MM.1S (cell line): ENCODE measurements around the gene AKAP6.

Source experiments
- DNase-seq: peaks from one replicate; pipeline ENCODE4 v3.0.0-alpha.2; 2015
- H2AFZ ChIP-seq: fragments of 300-600 bp; sonication (generic); 2 replicates; pipeline ENCODE4 v1.6.0; 2016; ENCODE audit warnings: antibody characterized with exemption, low read length
- H3F3A ChIP-seq: fragments of 300-600 bp; sonication (generic); 2 replicates; pipeline ENCODE4 v1.6.1; 2016; ENCODE audit warnings: mild to moderate bottlenecking, antibody characterized with exemption, low read length, moderate library complexity, mixed read lengths; ENCODE audit not compliant: insufficient read depth
- H3K27ac ChIP-seq: fragments of 300-600 bp; sonication (generic); 2 replicates; pipeline ENCODE4 v1.5.1; 2016; ENCODE audit warnings: mild to moderate bottlenecking, low read length
- H3K27me3 ChIP-seq: fragments of 300-600 bp; sonication (generic); replicated peaks from 2 replicates; pipeline ENCODE4 v1.6.0; 2016; ENCODE audit warnings: low read length; ENCODE audit not compliant: insufficient read depth
- H3K36me3 ChIP-seq: fragments of 300-600 bp; sonication (generic); replicated peaks from 2 replicates; pipeline ENCODE4 v1.6.1; 2016; ENCODE audit warnings: mild to moderate bottlenecking, low read length, mixed read lengths; ENCODE audit not compliant: insufficient read depth
- H3K4me1 ChIP-seq: fragments of 300-600 bp; sonication (generic); 2 replicates; pipeline ENCODE4 v1.6.1; 2016; ENCODE audit warnings: low read length, mixed read lengths
- H3K4me2 ChIP-seq: fragments of 300-600 bp; sonication (generic); 2 replicates; pipeline ENCODE4 v1.6.0; 2016; ENCODE audit warnings: low read depth, low read length
- H3K4me3 ChIP-seq: fragments of 300-600 bp; sonication (generic); 2 replicates; pipeline ENCODE4 v1.5.1; 2016; ENCODE audit warnings: low read length, mixed read lengths
- H3K79me2 ChIP-seq: fragments of 300-600 bp; sonication (generic); 2 replicates; pipeline ENCODE4 v1.6.1; 2016; ENCODE audit warnings: mixed run types, low read length, mixed read lengths
- H3K9ac ChIP-seq: fragments of 300-600 bp; sonication (generic); 2 replicates; pipeline ENCODE4 v1.6.1; 2016; ENCODE audit warnings: low read length, mixed read lengths
- H3K9me2 ChIP-seq: fragments of 300-600 bp; sonication (generic); replicated peaks from 2 replicates; pipeline ENCODE4 v1.6.1; 2016; ENCODE audit warnings: mild to moderate bottlenecking, low read length, mixed read lengths; ENCODE audit not compliant: insufficient read depth
- H3K9me3 ChIP-seq: fragments of 300-600 bp; sonication (generic); replicated peaks from 2 replicates; pipeline ENCODE4 v1.6.1; 2016; ENCODE audit warnings: mild to moderate bottlenecking, low read length, mixed read lengths; ENCODE audit not compliant: insufficient read depth
- H4K20me1 ChIP-seq: fragments of 300-600 bp; sonication (generic); 2 replicates; pipeline ENCODE4 v1.6.1; 2016; ENCODE audit warnings: mild to moderate bottlenecking, low read length, moderate library complexity, mixed read lengths; ENCODE audit not compliant: insufficient read depth
- CTCF ChIP-seq: fragments of 300-600 bp; sonication (generic); IDR thresholded peaks from 2 replicates; pipeline ENCODE4 v1.5.1; 2016; ENCODE audit warnings: antibody characterized with exemption, low read length, mixed read lengths
- EZH2 ChIP-seq: fragments of 300-600 bp; sonication (generic); optimal IDR thresholded peaks from 2 replicates; pipeline ENCODE3; 2017; ENCODE audit warnings: low read depth, mild to moderate bottlenecking, antibody characterized with exemption, low read length, mixed read lengths
- EZH2phosphoT487 ChIP-seq: fragments of 300-600 bp; sonication (generic); IDR thresholded peaks from 2 replicates; pipeline ENCODE4 v1.6.1; 2018; ENCODE audit warnings: antibody characterized with exemption, low read length

Gene AKAP6

GRCh38 chr14:32588448-32589320 lies 259.6 kb downstream of the AKAP6 start:
- TF ChIP-seq EZH2 (no peak), CTCF (peak; percentile 64)
- Histone ChIP-seq H4K20me1 (no peaks in the 10 kb centered on the region), H3K9me3 (no peaks in the 10 kb centered on the region), H3K9me2 (no peaks in the 10 kb centered on the region), H3K9ac (no peak overlapping the region), H3F3A (no peaks in the 10 kb centered on the region), H3K27me3 (no peaks in the 10 kb centered on the region), H3K4me2 (no peak overlapping the region), H3K79me2 (no peaks in the 10 kb centered on the region), H3K4me3 (no peak overlapping the region), H3K36me3 (no peaks in the 10 kb centered on the region), H3K4me1 (0 out of 2 replicates have a peak, but pooled peaks cover 6% of the 10 kb centered on the region), H3K27ac (no peak overlapping the region), H2AFZ (no peak overlapping the region)
- peak; percentile 46 for DNase-seq

DNA sequence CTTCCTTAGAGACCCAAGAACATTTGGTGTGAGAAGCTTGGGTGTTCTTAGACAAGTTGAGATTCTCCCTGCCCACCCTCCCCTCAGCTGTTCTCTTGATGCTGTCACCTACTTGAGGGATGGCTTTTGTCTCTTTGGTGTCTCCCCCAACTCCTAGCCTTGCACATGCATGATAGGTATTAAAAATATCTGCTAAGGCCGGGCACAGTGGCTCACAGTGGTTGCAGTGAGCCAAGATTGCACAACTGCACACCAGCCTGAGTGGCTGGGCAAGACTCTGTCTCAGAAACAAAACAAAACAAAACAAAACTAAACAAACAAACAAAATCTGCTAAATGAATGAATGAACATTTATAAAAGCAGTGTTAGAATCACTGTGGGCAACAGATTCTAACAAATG lies 261.1 kb downstream of the AKAP6 start:
- DNase-seq = no peak
- no peaks in the 10 kb centered on the region for H3K9me2 ChIP-seq
- H3K9ac ChIP-seq = no peak overlapping the region
- no peak overlapping the region for H3K27ac ChIP-seq
- no peak for TF ChIP-seq EZH2phosphoT487
- no peak for TF ChIP-seq EZH2
- TF ChIP-seq CTCF = no peak
- H4K20me1 ChIP-seq = no peaks in the 10 kb centered on the region
- H3F3A ChIP-seq = no peaks in the 10 kb centered on the region
- H3K4me3 ChIP-seq = no peak overlapping the region
- no peaks in the 10 kb centered on the region for H3K36me3 ChIP-seq
- no peaks in the 10 kb centered on the region for H3K27me3 ChIP-seq
- no peaks in the 10 kb centered on the region for H3K79me2 ChIP-seq
- H3K4me1 ChIP-seq = 0 out of 2 replicates have a peak, but pooled peaks cover 6% of the 10 kb centered on the region
- H3K9me3 ChIP-seq = no peaks in the 10 kb centered on the region
- H2AFZ ChIP-seq = no peak overlapping the region
- no peak overlapping the region for H3K4me2 ChIP-seq

- Histone ChIP-seq H2AFZ (no peak overlapping the region), H3K36me3 (no peaks in the 10 kb centered on the region), H3K9me2 (no peaks in the 10 kb centered on the region), H3K9me3 (no peaks in the 10 kb centered on the region), H3K4me3 (no peak overlapping the region), H3K79me2 (no peaks in the 10 kb centered on the region), H3K27me3 (no peaks in the 10 kb centered on the region), H3K4me2 (no peak overlapping the region), H3K4me1 (0 out of 2 replicates have a peak, but pooled peaks cover 6% of the 10 kb centered on the region), H3K9ac (no peak overlapping the region), H3F3A (no peaks in the 10 kb centered on the region), H4K20me1 (no peaks in the 10 kb centered on the region), H3K27ac (no peak overlapping the region)
- no peak for DNase-seq
- TF ChIP-seq CTCF (no peak), EZH2phosphoT487 (no peak), EZH2 (no peak)
These were observed 264.3 kb downstream of the AKAP6 start for GRCh38 chr14:32593290-32593942.
